Activated CD8-positive, alpha-beta memory T cell treated with anti-CD3 and anti-CD28 coated beads for 24 hours (primary cell): Measurements from ENCODE around the gene SIN3A.
A peak's percentile ranks its signal among the peaks of the same experiment; 100 is the strongest.
"Not testable (repeated sequence)": the region's sequence is repeated elsewhere in the genome, so short reads cannot be mapped to it uniquely, and the experiment has no call there.

Experiments used
- DNase-seq: peaks from one replicate; pipeline ENCODE4 v3.0.0-alpha.2; 2020

Gene SIN3A

DNA sequence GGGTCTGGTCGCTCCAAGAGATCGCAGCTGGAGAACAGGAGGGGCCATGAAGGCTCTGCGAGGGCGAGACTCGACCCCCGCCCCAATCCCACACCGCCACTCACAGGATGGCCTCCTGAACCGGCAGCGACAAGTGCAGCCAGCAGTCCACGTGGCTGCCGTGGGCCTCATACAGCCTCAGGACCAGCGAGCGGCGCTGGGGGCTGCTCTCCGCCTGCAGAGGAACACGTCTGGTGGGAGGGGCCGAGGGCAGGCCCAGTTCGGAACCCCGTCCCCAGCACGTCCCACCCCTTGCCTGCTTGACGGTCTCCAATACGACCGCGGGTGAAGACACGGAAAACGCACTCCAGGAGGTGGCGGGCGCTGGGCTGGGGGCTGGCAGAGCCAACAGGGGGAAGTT, 95.5 kb downstream of the SIN3A start:
- DNase-seq: no peak

DNA sequence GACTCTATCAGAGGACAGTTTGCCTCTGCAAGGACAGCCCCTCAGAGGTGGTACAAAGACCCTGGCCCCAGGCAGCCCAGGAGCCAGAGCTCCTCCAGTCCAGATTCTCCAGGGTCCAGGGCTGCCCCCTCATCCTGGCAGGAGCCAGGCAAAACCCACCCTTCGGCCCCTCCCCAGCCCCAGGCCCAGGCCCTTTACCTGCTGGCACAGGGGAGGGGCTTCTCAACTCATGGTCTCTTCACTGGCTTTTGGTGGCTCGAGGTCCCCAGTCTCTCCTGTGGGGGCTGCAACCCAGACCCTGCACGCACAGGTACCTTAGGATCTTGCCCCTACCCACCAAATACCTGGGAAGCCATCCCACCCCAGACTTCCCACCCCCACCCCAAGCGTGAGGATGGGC, 96.1 kb downstream of the SIN3A start:
- DNase-seq: no peak

DNA sequence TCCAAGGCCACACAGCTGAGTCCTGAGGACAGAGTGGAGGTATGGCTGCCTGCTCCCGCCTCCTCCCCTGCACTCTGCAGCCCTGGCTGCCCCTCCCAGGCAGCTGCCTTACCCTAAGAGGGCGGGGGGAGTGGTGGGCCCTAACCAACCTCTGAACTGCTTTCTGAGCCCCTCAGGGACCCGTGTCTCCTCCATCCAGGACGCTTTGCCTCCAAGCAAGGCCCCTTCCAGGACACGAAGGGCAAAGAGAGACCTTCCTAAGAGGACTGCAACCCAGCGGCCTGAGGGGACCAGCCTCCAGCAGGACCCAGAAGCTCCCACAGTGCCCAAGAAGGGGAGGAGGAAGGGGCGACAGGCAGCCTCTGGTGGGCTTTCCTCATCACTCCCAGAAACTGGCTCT, 97.0 kb downstream of the SIN3A start:
- DNase-seq: no peak

DNA sequence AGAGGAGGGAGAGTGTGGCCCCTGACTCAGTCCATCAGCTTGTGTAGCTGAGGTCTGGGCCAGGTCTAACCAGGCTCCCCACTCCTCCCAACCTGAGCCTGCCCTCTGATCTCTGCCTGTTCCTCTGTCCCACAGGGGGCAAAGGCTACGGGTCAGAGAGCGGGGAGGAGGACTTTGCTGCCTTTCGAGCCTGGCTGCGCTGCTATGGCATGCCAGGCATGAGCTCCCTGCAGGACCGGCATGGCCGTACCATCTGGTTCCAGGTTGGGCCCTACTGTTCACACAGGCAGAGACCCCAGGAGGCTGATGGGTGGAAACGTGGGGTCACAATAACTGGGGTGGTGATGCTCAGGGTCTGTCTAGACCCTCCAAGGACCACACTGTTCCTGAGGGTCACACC, 97.9 kb downstream of the SIN3A start:
- no peak for DNase-seq

DNA sequence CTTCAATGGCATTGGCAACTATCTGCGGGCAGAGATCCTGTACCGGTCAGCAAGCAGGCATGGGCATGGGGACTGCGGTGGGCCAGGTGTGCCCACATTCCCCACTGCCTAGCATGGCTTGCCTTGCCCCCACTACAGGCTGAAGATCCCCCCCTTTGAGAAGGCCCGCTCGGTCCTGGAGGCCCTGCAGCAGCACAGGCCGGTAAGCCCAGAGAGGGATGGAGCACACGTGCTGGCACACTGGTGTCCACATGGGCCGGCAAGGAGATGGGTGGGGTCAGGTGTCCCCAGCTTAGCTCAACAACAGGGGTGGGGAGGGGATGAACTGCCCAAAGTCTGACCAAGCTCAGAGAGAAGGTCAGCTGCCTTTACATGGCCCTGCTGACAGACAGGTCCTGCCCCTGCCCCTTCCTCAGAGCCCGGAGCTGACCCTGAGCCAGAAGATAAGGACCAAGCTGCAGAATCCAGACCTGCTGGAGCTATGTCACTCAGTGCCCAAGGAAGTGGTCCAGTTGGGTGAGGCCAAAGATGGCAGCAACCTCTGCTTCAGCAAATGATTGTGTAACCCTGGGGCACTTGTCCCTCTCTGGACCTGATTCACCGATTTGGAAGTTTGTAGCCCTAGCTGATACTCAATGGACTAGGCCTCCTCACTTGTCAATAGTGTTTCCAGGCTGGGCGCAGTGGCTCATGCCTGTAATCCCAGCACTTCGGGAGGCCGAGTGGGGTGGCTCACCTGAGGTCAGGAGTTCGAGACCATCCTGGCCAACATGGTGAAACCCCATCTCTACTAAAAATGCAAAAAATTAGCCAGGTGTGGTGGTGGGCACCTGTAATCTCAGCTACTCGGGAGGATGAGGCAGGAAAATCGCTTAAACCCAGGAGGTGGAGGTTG, 99.1 kb downstream of the SIN3A start:
- no peak for DNase-seq

DNA sequence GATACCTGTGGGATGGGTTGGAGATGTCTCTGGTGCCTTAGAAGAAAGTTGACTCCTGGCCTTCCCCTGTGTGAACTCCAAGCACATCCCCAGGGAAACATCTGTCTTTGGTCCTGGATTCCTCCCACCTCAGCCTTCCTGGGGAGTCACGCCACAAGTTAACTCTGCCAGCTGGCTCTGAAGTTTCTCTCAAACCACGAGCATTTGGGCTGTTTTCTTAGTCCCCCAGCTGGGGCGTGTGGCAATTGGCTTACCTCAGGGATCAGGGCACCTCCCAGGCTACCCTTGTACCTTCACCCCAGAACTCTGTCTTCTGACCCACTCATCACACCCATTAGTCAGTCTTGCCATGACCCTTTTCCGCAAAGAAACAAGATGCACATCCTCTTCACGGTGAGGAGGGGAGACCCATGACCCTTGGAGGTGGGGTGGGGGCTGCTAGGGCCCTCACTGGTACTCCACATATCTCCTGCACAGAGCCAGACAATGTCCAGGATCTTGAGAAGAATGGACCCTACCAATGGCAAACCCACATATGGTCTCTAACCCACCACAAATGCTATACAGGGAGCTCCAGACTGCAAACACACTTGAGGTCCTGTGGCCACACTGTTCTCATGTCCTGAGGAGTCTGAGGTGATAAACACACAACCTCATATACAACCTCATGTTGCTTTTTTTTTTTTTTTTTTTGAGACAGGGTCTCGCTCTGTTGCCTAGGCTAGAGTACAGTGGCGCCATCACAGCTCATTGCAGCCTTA, 100.7 kb downstream of the SIN3A start:
- no peak for DNase-seq

DNA sequence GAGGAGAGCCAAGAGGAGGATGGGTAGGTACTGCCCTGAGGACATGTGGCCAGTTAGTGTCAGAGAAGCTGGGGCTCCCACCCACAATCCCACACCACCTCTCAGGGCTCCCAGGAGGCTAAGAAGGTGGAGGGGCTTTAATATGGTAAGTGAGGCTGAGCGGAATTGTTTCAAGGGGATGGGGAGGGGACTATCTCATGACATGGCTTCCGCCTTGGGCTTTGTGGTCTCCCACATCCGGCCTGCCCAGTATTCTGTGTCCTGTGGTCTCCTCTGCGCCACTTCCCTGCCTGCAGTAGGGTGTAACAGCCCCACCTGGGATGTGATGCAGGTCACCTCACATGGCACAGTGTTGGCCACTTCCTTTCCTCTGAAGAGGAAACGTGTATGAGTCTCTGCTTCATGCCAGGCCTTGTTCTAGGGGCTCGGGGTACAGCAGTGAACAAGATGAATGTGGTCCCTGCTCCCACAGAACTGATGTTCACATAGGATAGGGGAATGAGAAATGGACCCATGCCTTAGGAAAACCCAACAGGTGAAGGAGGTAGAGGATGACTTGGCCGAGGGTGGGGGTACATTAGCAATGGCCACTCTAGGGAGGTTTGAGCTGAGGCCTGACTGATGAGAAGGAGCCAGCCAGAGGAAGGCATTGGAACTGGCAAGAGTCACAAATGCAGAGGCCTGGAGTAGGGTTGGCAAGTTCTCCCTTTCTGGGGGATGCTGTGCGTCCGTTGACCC, 101.5 kb downstream of the SIN3A start:
- peak; percentile 82 for DNase-seq

DNA sequence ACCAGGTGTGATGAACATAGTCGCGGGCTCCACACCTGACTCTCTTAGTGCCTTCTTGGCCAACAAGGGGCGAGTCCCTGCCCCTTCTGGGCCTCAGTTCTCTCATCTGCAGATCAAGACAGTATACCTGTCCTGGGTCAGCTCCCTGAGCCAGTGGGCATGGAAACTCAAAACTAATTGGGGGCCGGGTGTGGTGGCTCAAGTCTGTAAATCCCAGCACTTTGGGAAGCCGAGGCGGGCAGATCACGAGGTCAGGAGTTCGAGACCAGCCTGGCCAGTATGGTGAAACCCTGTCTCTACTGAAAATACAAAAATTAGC, 102.2 kb downstream of the SIN3A start:
- DNase-seq: not testable (repeated sequence)

DNA sequence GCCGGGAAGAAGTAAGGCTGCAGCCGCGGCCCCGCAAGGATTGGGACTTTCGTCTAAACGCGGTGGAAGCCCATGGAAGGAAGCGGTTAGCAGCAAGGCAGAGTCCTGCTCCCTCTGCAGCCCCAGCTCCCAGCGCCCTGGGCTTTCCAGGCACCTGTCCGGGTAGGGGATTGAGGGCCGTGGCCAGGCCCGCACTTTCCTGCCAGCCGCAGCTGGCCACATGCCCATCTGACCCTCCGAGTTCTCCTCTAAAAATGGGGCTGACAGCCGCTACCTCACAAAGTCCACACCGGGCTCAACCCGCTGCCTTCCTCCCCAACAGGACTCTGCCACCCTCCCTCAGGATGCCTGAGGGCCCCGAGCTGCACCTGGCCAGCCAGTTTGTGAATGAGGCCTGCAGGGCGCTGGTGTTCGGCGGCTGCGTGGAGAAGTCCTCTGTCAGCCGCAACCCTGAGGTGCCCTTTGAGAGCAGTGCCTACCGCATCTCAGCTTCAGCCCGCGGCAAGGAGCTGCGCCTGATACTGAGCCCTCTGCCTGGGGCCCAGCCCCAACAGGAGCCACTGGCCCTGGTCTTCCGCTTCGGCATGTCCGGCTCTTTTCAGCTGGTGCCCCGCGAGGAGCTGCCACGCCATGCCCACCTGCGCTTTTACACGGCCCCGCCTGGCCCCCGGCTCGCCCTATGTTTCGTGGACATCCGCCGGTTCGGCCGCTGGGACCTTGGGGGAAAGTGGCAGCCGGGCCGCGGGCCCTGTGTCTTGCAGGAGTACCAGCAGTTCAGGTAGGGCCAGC, 102.7 kb downstream of the SIN3A start:
- DNase-seq: no peak

DNA sequence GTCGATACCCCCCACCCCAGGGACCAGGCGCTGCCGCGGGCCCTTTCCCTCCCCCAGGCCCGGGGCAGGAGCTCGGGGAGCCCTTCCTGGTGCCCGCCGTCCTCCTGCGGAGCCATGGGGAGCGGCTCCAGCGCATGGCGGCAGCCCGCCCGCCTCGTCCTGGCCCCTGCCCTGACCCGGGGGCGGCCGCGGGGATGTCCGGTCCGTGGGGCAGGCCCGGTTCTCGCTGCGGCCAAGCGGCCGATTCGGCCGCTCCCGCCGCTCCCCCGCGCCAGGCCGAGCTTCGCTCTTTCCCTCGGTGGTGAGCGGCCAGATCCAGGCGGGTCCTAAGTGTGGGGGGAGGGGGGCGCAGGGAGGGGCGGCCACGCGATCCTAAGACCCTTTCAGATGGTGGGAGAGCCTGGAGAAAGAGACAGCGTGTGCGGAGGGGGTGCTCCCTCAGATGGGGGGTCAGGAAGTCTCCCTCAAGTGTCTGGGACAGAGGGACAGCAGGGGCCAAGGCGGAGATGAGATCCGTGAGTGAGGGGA, 103.4 kb downstream of the SIN3A start:
- no peak for DNase-seq

DNA sequence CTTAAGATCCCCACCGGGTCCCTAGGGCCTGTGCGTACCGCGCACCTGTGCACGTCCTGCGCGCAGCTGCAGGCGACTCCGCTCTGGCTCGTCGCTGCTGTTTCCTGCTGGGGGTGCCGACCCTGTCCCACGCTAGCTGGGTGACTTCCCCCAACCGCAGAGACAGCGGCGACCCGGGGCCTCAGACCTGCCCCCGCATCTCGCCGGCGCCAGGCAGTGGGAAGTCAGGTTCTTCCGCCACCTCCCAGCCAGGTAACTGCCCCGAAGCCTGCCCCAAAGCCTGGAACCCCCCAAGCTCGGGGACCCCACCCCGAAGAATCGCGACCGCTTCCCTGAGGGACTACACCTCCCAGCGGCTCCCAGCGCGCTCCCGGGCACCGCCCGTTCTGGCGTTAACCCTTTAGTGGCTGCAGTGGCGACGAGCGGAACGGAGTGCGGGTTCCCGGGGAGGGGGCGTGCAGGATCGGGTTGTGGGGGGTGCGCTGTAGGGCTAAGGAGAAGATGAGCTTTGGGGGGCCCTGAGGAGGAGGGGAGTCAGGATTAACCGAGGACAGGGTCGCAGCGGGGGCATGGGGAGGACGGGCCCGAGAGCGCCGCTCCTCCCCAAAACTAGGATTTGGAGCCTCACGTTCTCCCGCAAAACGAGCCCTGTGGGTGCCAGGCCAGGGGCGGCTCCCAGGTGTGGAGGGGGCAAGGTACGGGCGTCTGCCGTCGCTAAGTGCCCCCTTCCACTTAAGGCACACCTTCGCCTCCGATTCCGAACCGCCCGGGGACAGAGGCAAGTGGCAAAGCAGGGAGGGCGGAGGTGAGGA, 104.1 kb downstream of the SIN3A start:
- peak; percentile 83 for DNase-seq

DNA sequence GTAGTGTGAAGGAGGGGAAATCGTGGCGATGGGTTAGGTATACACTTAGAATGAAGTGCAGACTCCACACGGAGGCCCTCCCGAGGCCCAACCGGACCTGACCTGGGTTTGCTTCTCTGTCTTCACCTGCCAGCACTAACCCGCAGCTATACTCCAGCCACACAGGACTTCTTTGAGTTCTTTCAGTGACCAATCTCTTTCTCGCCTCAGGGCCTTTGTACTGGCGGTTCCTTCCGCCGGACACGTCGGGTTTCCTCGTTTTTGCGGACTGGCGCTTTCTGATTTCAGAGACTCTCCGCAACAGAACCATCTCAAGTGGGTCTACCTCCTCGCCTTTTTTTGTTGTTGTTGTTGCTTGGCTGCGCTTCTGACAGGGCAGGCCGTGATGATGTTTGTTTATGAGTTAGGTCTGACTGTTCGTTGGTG, 104.7 kb downstream of the SIN3A start, which contains the start of gene NEIL1:
Gene NEIL1, plus strand, starts transcription at position 244 of the 426 bp plus-strand sequence. CDS start 1,867 bp downstream, outside the sequence.
- no peak for DNase-seq

DNA sequence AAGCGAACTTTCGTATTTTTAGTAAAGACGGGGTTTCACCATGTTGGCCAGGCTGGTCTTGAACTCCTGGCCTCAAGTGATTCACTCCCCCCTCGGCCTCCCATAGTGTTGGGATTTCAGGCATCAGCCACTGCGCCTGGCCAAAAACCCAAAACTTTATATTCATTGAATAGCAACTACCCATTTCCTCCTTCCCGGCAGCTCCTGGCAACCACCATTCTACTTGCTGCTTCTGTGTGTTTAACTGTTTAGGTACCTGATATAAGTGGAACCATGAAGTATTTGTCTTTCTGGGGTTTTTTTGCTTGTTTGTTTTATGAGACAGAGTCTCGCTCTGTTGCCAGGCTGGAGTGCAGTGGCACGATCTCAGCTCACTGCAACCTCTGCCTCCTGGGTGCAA, 107.5 kb downstream of the SIN3A start:
- DNase-seq: not testable (repeated sequence)

DNA sequence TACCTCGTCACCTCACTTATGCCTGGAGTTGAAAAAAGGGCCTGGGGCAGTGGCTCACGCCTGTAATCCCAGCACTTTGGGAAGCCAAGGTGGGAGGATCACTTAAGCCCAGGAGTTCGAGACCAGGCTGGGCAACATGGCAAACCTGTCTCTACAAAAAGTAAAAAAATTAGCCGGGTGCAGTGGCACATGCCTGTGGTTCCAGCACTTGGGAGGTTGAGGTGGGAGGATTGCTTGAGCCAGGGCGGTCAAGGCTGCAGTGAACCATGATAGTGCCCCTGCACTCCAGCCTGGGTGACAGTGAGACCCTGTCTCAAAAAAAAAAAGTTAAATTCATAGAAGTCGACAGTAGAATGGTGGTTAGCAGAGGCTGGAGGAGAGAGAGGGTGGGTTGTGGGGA, 109.3 kb downstream of the SIN3A start:
- no peak for DNase-seq

DNA sequence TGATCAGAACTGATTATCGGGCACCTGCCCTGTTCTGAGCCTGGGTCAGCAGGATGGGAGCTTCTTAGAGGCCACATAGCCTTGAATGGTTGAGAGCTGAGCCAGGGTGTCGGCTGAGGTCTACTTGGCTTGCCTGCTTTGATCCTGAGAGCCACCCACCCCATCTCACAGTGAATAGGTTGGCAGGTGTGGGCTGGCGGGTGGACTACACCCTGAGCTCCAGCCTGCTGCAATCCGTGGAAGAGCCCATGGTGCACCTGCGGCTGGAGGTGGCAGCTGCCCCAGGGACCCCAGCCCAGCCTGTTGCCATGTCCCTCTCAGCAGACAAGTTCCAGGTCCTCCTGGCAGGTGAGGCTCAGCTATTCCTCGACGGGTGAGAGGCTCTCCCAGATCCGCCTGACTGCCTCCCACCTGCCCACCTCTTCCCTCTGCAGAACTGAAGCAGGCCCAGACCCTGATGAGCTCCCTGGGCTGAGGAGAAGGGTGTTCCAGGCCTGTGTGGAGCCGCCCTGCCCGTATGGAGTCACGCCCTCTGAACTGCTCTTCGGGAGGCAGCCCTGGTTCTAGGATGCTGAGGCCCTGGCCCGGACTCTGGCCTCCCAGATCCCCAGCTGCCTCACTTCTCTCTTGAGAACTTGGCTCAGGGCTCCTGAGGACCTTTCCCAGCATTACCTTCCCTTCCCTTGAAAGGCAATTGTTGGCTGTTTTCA, 111.8 kb downstream of the SIN3A start:
- no peak for DNase-seq

DNA sequence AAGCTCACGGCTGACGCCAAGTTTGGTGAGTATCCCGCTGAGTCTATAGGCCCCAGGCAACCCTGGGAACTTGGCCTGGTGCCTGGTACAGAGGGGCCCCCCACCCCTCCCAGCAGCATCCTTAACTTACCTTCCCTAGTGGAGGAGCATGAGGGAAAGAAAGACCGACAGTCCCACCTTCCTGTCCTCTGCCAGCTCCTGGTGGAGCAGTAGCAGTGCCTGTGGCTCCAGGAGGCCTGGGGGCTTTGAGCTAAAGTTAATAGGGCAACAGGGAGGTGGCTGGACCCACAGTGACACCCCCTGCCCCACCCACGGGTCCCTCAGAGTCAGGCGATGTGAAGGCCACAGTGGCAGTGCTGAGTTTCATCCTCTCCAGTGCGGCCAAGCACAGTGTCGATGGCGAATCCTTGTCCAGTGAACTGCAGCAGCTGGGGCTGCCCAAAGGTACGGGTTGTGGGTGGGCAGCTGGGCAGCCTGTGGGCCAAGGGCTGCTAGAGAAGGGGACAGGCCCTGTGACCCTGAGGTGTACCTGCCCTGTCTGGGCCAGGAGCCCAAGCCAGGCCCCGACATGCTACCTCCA, 112.7 kb downstream of the SIN3A start:
- DNase-seq: no peak

DNA sequence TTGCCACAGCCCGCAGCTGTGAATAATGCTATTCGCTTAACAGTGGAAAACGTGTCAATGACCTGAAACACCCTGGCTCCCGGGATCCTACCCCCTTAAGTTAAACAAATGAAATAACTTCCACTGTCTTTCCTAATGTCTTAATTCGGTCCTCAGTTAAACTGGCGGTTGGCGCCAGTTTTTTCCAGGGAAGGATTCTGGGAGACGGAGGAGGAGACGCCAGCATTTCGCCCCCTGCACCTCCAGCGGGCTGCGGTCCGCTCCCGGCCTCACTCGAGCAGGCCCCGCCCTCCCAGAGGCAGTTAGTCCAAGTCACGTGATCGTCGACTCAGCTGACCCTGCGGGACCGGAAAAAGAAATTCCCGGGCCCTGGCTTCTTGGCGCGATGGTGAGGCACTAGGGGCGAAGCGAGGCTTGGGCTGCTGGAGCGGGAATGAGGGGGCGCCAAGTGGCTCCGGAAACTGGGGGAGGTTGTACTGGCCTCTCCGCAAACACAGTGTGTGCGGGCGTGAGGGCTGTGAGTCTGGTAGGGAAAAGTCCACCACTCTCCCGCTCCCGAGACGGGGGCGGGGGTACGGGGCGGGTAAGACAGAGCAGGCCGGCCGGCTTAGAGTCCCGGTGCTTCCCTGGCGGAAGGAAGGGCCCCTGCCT, 115.7 kb downstream of the SIN3A start, which contains the start of gene COMMD4:
Gene COMMD4, plus strand, starts transcription at position 359 of the 651 bp plus-strand sequence. Its CDS starts 27 bp downstream, at position 386.
- peak; percentile 94 for DNase-seq

DNA sequence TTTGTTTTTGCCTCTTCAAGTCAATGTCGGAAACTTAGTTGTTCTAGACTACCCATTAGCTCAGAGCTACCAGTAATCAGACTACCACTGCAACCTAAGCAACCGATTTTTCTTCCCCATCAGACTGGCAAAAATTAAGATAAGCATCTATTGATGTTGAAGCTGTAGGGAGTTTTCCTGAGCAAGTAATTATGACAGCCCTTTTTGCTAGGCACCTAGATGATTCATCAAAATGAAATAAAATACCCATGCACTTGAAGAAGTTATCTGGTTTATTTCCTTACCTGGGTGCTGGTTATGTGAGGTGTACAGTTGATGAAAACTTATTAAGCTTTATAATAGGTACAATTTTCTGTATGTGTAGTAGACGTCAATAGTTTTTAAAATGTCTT, 116.2 kb downstream of the SIN3A start:
- no peak for DNase-seq

DNA sequence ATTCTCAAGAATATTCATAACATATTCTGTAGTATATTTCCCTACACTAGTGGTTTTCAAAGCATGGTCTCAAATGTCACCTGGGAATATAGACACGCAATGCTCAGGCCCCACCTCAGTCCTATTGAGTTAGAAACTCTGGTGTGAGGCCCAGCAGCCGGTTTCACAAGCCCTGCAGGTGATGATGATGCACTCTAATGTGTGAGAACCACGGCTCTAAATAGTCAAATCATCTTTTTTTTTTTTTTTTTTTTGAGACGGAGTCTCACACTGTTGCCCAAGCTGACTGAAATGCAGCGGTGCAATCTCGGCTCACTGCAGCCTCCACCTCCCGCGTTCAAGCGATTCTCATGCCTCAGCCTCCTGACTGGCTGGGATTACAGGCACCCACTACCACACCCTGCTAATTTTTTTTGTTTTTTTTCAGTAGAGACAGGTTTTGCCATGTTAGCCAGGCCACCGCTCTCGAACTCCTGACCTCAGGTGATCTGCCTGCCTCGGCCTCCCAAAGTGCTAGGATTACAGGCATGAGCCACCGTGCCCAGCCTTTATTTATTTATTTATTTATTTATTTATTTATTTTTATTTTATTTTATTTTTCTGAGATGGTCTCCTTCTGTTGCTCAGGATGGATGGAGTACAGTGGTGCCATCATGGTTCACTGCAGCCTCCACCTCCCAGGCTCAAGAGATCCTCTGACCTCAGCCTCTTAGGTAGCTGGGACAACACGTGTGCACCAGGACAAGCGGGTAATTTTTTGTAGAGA, 117.7 kb downstream of the SIN3A start:
- DNase-seq: not testable (repeated sequence)
